CD4-positive, alpha-beta T cell (primary cell): ENCODE data around the gene RIC3. TPM values are rescaled to one million over a fixed set of nuclear protein-coding genes. Genes with fewer than 3 reads are reported as not detected.

Source experiments
- ATAC-seq: fragments of 200-7000 bp; cut with Tn5 transposase; one replicate; pipeline ENCODE4 v1.10.0; 2022; ENCODE audit warnings: mild to moderate bottlenecking; ENCODE audit not compliant: poor library complexity
- CTCF ChIA-PET: fragments of 350-600 bp; sonication (Branson Sonifier 250); formaldehyde crosslinking; loops from one replicate; lab custom pipeline; 2021; ENCODE audit warnings: antibody characterized with exemption, inconsistent platforms; lab: Charles Lee
- POLR2A ChIA-PET: fragments of 350-600 bp; sonication (Branson Sonifier 250); formaldehyde crosslinking; loops from one replicate; lab custom pipeline; 2021; ENCODE audit warnings: antibody characterized with exemption, inconsistent platforms; lab: Charles Lee
- DNase-seq, 14 experiments: peaks; one replicate each; pipeline ENCODE4 v3.0.0-alpha.2; 2013 to 2020; ENCODE audit warnings: mixed read lengths in 2 of 14
- H3K27ac ChIP-seq, 2 donors: one replicate each; pipeline versions ENCODE4 v1.5.1 to v1.7.0; 2013; ENCODE audit warnings: low read length in 2 of 2, low read depth in 1 of 2, mild to moderate bottlenecking in 1 of 2
- H3K27me3 ChIP-seq, 2 experiments: 1 replicate in 1 of 2; 2 replicates in 1 of 2; pipeline versions ENCODE4 v1.6.1 to v1.7.0; 2013; ENCODE audit warnings: low read length in 2 of 2, control low read depth in 1 of 2, mild to moderate bottlenecking in 1 of 2, moderate library complexity in 1 of 2; ENCODE audit not compliant: insufficient read depth in 2 of 2, control insufficient read depth in 1 of 2
- H3K36me3 ChIP-seq: one replicate; pipeline ENCODE4 v1.6.1; 2013; ENCODE audit warnings: low read length, control low read depth; ENCODE audit not compliant: insufficient read depth
- H3K4me1 ChIP-seq: one replicate; pipeline ENCODE4 v1.6.1; 2013; ENCODE audit warnings: low read length, control low read depth; ENCODE audit not compliant: insufficient read depth
- H3K4me3 ChIP-seq: one replicate; pipeline ENCODE4 v1.5.1; 2013; ENCODE audit warnings: mild to moderate bottlenecking, low read length, moderate library complexity
- H3K9me3 ChIP-seq, 2 experiments: 1 replicate in 1 of 2; 2 replicates in 1 of 2; pipeline versions ENCODE4 v1.6.1 to v1.7.0; 2013; ENCODE audit warnings: low read length in 2 of 2, mild to moderate bottlenecking in 2 of 2, control low read depth in 1 of 2, moderate library complexity in 1 of 2; ENCODE audit not compliant: control insufficient read depth in 1 of 2, insufficient read depth in 1 of 2
- H3K27ac Mint-ChIP-seq: one replicate; pipeline ENCODE4 v1.8.0; 2020; ENCODE audit warnings: mixed read lengths
- H3K27me3 Mint-ChIP-seq: one replicate; pipeline ENCODE4 v1.8.0; 2021; ENCODE audit warnings: mixed read lengths
- H3K36me3 Mint-ChIP-seq: one replicate; pipeline ENCODE4 v1.8.0; 2021; ENCODE audit warnings: low read depth, mixed read lengths
- H3K4me1 Mint-ChIP-seq: one replicate; pipeline ENCODE4 v1.8.0; 2021; ENCODE audit warnings: low read depth, mixed read lengths
- H3K4me3 Mint-ChIP-seq: one replicate; pipeline ENCODE4 v1.8.0; 2020; ENCODE audit warnings: mild to moderate bottlenecking, mixed read lengths
- H3K9me3 Mint-ChIP-seq: one replicate; pipeline ENCODE4 v1.8.0; 2020; ENCODE audit warnings: mixed read lengths
- intact Hi-C, 2 experiments: fragments of 100-400 bp; cut with DNase I in 1 of 2; cut with micrococcal nuclease in 1 of 2; formaldehyde crosslinking; loops; one replicate each; pipeline versions ENCODE4 v1.15.1 to v1.9.0; 2023 to 2025; cut with DNase I, micrococcal nuclease
- polyA plus RNA-seq, 2 donors: library from polyadenylated mRNA; unstranded; fragments of 120-200 nt; gene quantifications; one replicate each; pipeline ENCODE4 v1.2.1, GENCODE V29; 2013
- total RNA-seq, 174 experiments: library from RNA in 2 of 174; stranded (reverse) in 2 of 174; gene quantifications; one replicate each; pipeline ENCODE4 v1.2.3 and lab custom pipeline; 2021 to 2026
- TF ChIP-seq, protein P1 (sequence below): fragments of 200-600 bp; IDR thresholded peaks from one replicate; pipeline ENCODE4 v1.8.0; 2022; ENCODE audit warnings: antibody characterized with exemption, mild to moderate bottlenecking

The RIC3 gene, protein sequence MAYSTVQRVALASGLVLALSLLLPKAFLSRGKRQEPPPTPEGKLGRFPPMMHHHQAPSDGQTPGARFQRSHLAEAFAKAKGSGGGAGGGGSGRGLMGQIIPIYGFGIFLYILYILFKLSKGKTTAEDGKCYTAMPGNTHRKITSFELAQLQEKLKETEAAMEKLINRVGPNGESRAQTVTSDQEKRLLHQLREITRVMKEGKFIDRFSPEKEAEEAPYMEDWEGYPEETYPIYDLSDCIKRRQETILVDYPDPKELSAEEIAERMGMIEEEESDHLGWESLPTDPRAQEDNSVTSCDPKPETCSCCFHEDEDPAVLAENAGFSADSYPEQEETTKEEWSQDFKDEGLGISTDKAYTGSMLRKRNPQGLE
- total RNA-seq: 10 to 100 TPM; 55.3 to 57.6 TPM
- 23.5 TPM for polyA plus RNA-seq (2013, experiment 1 of 2)
- polyA plus RNA-seq (2013, experiment 2 of 2): 31.8 TPM
- total RNA-seq (lab: John Stamatoyannopoulos, UW): 8.5 to 53.5 (median 24.6) reads per million in 172 experiments

- Mint-ChIP-seq H3K9me3 (peaks cover 2% of the 10 kb centered on the region), H3K27ac (peak within 1 kb of the TSS; percentile 1), H3K27me3 (peaks cover 46% of the 10 kb centered on the region), H3K36me3 (peaks cover 23% of the 10 kb centered on the region), H3K4me3 (peak within 1 kb of the TSS; percentile 90), H3K4me1 (peaks cover 55% of the 10 kb centered on the region)
- ChIA-PET CTCF (no interaction called here), POLR2A (no interaction called here)
- Histone ChIP-seq H3K4me3 (peak within 1 kb of the TSS; percentile 76), H3K4me1 (peaks cover 9% of the 10 kb centered on the region), H3K27ac (no peak within 1 kb of the TSS), H3K27me3 (peaks cover 6 to 24% of the 10 kb centered on the region in 2 experiments), H3K36me3 (no peaks in the 10 kb centered on the region), H3K9me3 (peaks cover 0 to 4% of the 10 kb centered on the region in 2 experiments)
- peak; percentile 75 for ATAC-seq
- peak; percentile 19 to 69 (median 48) for DNase-seq
- intact Hi-C loops: no loop called here
- TF ChIP-seq, protein P1, sequence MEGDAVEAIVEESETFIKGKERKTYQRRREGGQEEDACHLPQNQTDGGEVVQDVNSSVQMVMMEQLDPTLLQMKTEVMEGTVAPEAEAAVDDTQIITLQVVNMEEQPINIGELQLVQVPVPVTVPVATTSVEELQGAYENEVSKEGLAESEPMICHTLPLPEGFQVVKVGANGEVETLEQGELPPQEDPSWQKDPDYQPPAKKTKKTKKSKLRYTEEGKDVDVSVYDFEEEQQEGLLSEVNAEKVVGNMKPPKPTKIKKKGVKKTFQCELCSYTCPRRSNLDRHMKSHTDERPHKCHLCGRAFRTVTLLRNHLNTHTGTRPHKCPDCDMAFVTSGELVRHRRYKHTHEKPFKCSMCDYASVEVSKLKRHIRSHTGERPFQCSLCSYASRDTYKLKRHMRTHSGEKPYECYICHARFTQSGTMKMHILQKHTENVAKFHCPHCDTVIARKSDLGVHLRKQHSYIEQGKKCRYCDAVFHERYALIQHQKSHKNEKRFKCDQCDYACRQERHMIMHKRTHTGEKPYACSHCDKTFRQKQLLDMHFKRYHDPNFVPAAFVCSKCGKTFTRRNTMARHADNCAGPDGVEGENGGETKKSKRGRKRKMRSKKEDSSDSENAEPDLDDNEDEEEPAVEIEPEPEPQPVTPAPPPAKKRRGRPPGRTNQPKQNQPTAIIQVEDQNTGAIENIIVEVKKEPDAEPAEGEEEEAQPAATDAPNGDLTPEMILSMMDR: no peak
These were observed at the start of gene RIC3 for GRCh38 chr11:8168485-8169257. Gene RIC3 (minus strand): TSS chr11:8169025. CDS start chr11:8168989, 36 bp downstream.

- ChIA-PET POLR2A (no interaction called here), CTCF (no interaction called here)
- H3K9me3 ChIP-seq: no peaks in the 10 kb centered on the region
- Mint-ChIP-seq H3K4me3 (no peak overlapping the region), H3K36me3 (no peaks in the 10 kb centered on the region), H3K9me3 (no peaks in the 10 kb centered on the region), H3K27ac (no peak overlapping the region), H3K27me3 (no peaks in the 10 kb centered on the region), H3K4me1 (no peaks in the 10 kb centered on the region)
- intact Hi-C loops: no loop called here
- TF ChIP-seq, protein P1: no peak
- ATAC-seq: no peak
- H3K4me3 ChIP-seq: no peak overlapping the region
- no peaks in the 10 kb centered on the region for H3K4me1 ChIP-seq
- no peak for DNase-seq
- H3K27me3 ChIP-seq: no peaks in the 10 kb centered on the region
- no peak overlapping the region for H3K27ac ChIP-seq
- H3K36me3 ChIP-seq: no peaks in the 10 kb centered on the region
These were observed 49.6 kb upstream of the RIC3 start for GRCh38 chr11:8218409-8218808.

- Mint-ChIP-seq H3K27me3 (no peaks in the 10 kb centered on the region), H3K27ac (no peak overlapping the region), H3K36me3 (no peaks in the 10 kb centered on the region), H3K9me3 (no peaks in the 10 kb centered on the region), H3K4me1 (no peaks in the 10 kb centered on the region), H3K4me3 (no peak overlapping the region)
- POLR2A ChIA-PET: no interaction called here
- H3K4me3 ChIP-seq: no peak overlapping the region
- H3K4me1 ChIP-seq: no peaks in the 10 kb centered on the region
- ATAC-seq: no peak
- intact Hi-C loops: no loop called here
- H3K27ac ChIP-seq: no peak overlapping the region
- H3K36me3 ChIP-seq: no peaks in the 10 kb centered on the region
- CTCF ChIA-PET: no interaction called here
- H3K9me3 ChIP-seq: no peaks in the 10 kb centered on the region
- H3K27me3 ChIP-seq: no peaks in the 10 kb centered on the region
- TF ChIP-seq, protein P1: no peak
- no peak for DNase-seq
These were observed 49.1 kb upstream of the RIC3 start for GRCh38 chr11:8217926-8218325.
